A549 (cell line): ENCODE results near the gene EIF5AL1.

Experiments used
- CHD2 ChIP-seq: fragments of 150-350 bp; IDR thresholded peaks from 2 replicates; pipeline ENCODE4 v1.6.1; 2014; ENCODE audit warnings: low read length; ENCODE audit not compliant: partially characterized antibody
- ELK1 ChIP-seq: fragments of 150-350 bp; IDR thresholded peaks from 2 replicates; pipeline ENCODE4 v1.6.1; 2014; ENCODE audit warnings: low read depth, mild to moderate bottlenecking, low read length
- EP300 ChIP-seq, 2 experiments: fragments of >200 bp; sonication (Bioruptor Twin); formaldehyde crosslinking; IDR thresholded peaks; 2 replicates in 1 of 2; 3 replicates in 1 of 2; pipeline ENCODE4 v1.6.1; 2016 to 2017
- ESRRA ChIP-seq: fragments of 150-350 bp; IDR thresholded peaks from 2 replicates; pipeline ENCODE4 v1.6.1; 2014; ENCODE audit warnings: mild to moderate bottlenecking, low read length, borderline replicate concordance
- GATA3 ChIP-seq: IDR thresholded peaks from 2 replicates; pipeline ENCODE4 v1.6.1; 2012; ENCODE audit warnings: borderline replicate concordance
- HDAC2 ChIP-seq: fragments of 200-600 bp; sonication (generic); IDR thresholded peaks from 2 replicates; pipeline ENCODE4 v1.6.1; 2016
- NR3C1 ChIP-seq: fragments of >200 bp; sonication (Bioruptor Twin); formaldehyde crosslinking; IDR thresholded peaks from 3 replicates; pipeline ENCODE4 v1.6.1; 2017
- POLR2A ChIP-seq: IDR thresholded peaks from 2 replicates; pipeline ENCODE4 v1.6.1; 2012; ENCODE audit warnings: mild to moderate bottlenecking, low read length
- SREBF2 ChIP-seq: fragments of 450-650 bp; IDR thresholded peaks from 2 replicates; pipeline ENCODE4 v1.6.1; 2014; ENCODE audit warnings: mild to moderate bottlenecking, moderate library complexity
- TF ChIP-seq, protein P1 (sequence below): fragments of >200 bp; sonication (Bioruptor Twin); formaldehyde crosslinking; IDR thresholded peaks from 3 replicates; pipeline ENCODE4 v1.5.1; 2016
- TF ChIP-seq, protein P2 (sequence below): fragments of 450-650 bp; IDR thresholded peaks from 2 replicates; pipeline ENCODE4 v1.6.1; 2014; ENCODE audit warnings: antibody characterized with exemption
- TF ChIP-seq, protein P3 (sequence below): IDR thresholded peaks from 2 replicates; pipeline ENCODE4 v1.6.1; 2012
- TF ChIP-seq, protein P4 (sequence below): fragments of 200-600 bp; sonication (generic); IDR thresholded peaks from 2 replicates; pipeline ENCODE4 v1.6.1; 2016; ENCODE audit warnings: antibody characterized with exemption, mild to moderate bottlenecking, moderate library complexity
- TF ChIP-seq, protein P5 (sequence below): IDR thresholded peaks from 2 replicates; pipeline ENCODE4 v1.6.1; 2012

GRCh38 chr10:79495791-79496190 lies 16.5 kb upstream of the EIF5AL1 start:
- TF ChIP-seq, protein P1, sequence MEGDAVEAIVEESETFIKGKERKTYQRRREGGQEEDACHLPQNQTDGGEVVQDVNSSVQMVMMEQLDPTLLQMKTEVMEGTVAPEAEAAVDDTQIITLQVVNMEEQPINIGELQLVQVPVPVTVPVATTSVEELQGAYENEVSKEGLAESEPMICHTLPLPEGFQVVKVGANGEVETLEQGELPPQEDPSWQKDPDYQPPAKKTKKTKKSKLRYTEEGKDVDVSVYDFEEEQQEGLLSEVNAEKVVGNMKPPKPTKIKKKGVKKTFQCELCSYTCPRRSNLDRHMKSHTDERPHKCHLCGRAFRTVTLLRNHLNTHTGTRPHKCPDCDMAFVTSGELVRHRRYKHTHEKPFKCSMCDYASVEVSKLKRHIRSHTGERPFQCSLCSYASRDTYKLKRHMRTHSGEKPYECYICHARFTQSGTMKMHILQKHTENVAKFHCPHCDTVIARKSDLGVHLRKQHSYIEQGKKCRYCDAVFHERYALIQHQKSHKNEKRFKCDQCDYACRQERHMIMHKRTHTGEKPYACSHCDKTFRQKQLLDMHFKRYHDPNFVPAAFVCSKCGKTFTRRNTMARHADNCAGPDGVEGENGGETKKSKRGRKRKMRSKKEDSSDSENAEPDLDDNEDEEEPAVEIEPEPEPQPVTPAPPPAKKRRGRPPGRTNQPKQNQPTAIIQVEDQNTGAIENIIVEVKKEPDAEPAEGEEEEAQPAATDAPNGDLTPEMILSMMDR, result no peak
- TF ChIP-seq, protein P2, sequence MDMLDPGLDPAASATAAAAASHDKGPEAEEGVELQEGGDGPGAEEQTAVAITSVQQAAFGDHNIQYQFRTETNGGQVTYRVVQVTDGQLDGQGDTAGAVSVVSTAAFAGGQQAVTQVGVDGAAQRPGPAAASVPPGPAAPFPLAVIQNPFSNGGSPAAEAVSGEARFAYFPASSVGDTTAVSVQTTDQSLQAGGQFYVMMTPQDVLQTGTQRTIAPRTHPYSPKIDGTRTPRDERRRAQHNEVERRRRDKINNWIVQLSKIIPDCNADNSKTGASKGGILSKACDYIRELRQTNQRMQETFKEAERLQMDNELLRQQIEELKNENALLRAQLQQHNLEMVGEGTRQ, result no peak
- TF ChIP-seq, protein P3, sequence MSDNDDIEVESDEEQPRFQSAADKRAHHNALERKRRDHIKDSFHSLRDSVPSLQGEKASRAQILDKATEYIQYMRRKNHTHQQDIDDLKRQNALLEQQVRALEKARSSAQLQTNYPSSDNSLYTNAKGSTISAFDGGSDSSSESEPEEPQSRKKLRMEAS, result no peak
- TF ChIP-seq GATA3, result no peak
- TF ChIP-seq POLR2A, result no peak
- no peak for TF ChIP-seq ESRRA
- TF ChIP-seq EP300 (IDR thresholded peaks at IDR 0.05), result no peak
- TF ChIP-seq CHD2, result no peak
- no peak for TF ChIP-seq ELK1
- TF ChIP-seq, protein P4, sequence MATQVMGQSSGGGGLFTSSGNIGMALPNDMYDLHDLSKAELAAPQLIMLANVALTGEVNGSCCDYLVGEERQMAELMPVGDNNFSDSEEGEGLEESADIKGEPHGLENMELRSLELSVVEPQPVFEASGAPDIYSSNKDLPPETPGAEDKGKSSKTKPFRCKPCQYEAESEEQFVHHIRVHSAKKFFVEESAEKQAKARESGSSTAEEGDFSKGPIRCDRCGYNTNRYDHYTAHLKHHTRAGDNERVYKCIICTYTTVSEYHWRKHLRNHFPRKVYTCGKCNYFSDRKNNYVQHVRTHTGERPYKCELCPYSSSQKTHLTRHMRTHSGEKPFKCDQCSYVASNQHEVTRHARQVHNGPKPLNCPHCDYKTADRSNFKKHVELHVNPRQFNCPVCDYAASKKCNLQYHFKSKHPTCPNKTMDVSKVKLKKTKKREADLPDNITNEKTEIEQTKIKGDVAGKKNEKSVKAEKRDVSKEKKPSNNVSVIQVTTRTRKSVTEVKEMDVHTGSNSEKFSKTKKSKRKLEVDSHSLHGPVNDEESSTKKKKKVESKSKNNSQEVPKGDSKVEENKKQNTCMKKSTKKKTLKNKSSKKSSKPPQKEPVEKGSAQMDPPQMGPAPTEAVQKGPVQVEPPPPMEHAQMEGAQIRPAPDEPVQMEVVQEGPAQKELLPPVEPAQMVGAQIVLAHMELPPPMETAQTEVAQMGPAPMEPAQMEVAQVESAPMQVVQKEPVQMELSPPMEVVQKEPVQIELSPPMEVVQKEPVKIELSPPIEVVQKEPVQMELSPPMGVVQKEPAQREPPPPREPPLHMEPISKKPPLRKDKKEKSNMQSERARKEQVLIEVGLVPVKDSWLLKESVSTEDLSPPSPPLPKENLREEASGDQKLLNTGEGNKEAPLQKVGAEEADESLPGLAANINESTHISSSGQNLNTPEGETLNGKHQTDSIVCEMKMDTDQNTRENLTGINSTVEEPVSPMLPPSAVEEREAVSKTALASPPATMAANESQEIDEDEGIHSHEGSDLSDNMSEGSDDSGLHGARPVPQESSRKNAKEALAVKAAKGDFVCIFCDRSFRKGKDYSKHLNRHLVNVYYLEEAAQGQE, result no peak
- no peak for TF ChIP-seq SREBF2
- TF ChIP-seq NR3C1, result no peak
- TF ChIP-seq HDAC2, result no peak
- TF ChIP-seq, protein P5, sequence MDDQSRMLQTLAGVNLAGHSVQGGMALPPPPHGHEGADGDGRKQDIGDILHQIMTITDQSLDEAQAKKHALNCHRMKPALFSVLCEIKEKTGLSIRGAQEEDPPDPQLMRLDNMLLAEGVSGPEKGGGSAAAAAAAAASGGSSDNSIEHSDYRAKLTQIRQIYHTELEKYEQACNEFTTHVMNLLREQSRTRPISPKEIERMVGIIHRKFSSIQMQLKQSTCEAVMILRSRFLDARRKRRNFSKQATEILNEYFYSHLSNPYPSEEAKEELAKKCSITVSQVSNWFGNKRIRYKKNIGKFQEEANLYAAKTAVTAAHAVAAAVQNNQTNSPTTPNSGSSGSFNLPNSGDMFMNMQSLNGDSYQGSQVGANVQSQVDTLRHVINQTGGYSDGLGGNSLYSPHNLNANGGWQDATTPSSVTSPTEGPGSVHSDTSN, result no peak
